VCaP (cell line): ENCODE data around the gene ASB4.
A peak's percentile ranks its signal among the peaks of the same experiment; 100 is the strongest.

Source experiments
- H3K27ac ChIP-seq: fragments of 450-650 bp; 2 replicates; pipeline ENCODE4 v1.5.1; 2017
- TF ChIP-seq, protein P1 (sequence below): fragments of 450-650 bp; conservative IDR thresholded peaks from 2 replicates; pipeline ENCODE4 v1.5.1; 2017; ENCODE audit warnings: mild to moderate bottlenecking, moderate library complexity

Gene ASB4

GRCh38 chr7:95481271-95482165 is 4.2 kb upstream of the ASB4 start:
- H3K27ac ChIP-seq, result no peak overlapping the region; the same call in 1 of the 2 replicates
- TF ChIP-seq, protein P1, sequence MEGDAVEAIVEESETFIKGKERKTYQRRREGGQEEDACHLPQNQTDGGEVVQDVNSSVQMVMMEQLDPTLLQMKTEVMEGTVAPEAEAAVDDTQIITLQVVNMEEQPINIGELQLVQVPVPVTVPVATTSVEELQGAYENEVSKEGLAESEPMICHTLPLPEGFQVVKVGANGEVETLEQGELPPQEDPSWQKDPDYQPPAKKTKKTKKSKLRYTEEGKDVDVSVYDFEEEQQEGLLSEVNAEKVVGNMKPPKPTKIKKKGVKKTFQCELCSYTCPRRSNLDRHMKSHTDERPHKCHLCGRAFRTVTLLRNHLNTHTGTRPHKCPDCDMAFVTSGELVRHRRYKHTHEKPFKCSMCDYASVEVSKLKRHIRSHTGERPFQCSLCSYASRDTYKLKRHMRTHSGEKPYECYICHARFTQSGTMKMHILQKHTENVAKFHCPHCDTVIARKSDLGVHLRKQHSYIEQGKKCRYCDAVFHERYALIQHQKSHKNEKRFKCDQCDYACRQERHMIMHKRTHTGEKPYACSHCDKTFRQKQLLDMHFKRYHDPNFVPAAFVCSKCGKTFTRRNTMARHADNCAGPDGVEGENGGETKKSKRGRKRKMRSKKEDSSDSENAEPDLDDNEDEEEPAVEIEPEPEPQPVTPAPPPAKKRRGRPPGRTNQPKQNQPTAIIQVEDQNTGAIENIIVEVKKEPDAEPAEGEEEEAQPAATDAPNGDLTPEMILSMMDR, result no peak

GRCh38 chr7:95482424-95482823 is 3.3 kb upstream of the ASB4 start:
- TF ChIP-seq, protein P1, result no peak
- H3K27ac ChIP-seq, result no peak overlapping the region

DNA sequence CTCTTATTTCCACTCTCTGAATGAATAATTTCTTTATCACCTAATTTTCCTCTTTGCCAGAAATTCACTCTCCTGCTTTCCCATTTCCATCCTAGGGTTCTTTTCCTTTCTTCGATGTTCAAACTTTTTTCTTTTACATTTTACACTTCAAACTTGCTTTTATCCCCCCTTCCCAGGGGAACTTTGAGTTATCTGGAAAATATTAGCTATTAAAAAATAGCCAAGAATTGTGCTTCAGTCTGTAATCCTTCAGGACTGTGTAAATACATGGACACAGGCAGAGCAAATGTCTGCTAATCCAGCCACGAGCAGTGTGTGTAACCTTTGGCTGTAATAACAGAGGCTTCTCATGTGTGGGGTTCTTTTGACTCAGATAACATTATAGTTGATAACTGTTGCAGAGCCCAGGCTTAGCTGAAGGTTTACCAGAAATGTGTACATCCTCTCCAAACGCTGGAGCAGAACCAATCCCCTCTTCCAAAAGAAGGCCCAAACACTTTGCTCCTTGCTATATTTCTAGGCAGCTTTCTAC is 4.6 kb downstream of the ASB4 start:
- TF ChIP-seq, protein P1, result no peak
- no peak overlapping the region for H3K27ac ChIP-seq

DNA sequence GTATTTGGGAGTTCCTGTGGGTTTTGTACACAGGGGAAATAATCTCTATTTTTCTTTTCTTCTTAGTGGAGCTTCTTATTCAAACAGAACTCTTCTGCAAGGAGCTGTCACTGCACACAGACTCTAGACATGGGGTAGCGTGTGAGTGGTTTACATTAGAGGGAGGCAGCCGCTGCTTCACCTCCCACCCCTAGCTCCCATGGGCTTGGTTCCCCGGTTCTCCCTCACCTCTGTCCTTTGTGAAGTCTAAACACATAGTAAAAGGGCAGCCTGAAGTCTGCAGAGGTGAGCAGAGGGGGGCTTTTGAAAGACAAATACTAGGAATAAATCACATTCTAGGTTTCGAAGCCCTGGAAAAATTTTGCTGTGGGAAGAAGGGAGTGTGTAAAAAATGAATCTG is 5.5 kb downstream of the ASB4 start:
- no peak overlapping the region for H3K27ac ChIP-seq
- TF ChIP-seq, protein P1, result no peak

GRCh38 chr7:95491634-95492314 is 6.0 kb downstream of the ASB4 start:
- 0 out of 2 replicates have a peak overlapping the region, but pooled peaks have one; percentile 21 for H3K27ac ChIP-seq
- TF ChIP-seq, protein P1, result no peak

GRCh38 chr7:95493247-95493646 is 7.5 kb downstream of the ASB4 start:
- TF ChIP-seq, protein P1, result no peak
- H3K27ac ChIP-seq, result no peak overlapping the region

DNA sequence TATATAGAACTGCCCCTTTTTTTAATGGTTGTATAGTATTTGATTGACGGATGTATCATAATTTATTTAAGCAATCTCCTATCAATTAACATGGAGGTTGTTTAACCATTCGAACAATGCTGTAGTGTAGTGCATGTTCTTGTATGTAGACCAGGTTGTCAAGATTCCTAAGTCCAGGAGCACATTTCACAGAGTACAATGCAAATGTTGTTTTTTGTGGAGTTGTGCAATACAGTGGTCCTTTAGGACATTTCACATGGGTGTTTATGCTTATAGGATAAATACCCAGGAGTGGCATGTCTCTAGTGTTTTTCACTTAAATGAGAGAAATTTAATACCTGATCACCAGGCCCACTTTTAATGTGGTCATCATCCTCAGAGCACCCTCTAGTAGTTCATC is 8.1 kb downstream of the ASB4 start:
- H3K27ac ChIP-seq, result no peak overlapping the region

More for the DNA sequence above, 8.1 kb downstream of the ASB4 start:
- TF ChIP-seq, protein P1, result no peak
